ENCODE measurements around the gene RPL35.

- TF ChIP-seq CTCF (IDR thresholded peaks at IDR 0.05) (no peak), EP300 (IDR thresholded peaks at IDR 0.05) (no peak)
Measured at GRCh38 chr9:124828489-124829333, 33.0 kb downstream of the RPL35 start.
